GOT3 (cell line): ENCODE data around the gene MFSD11.
"Not testable (repeated sequence)": the region's sequence is repeated elsewhere in the genome, so short reads cannot be mapped to it uniquely, and the experiment has no call there.

ENCODE experiments used
- DNase-seq: peaks from one replicate; lab custom pipeline; 2025; ENCODE audit warnings: mixed read lengths; lab: John Stamatoyannopoulos, UW

The MFSD11 gene

DNA sequence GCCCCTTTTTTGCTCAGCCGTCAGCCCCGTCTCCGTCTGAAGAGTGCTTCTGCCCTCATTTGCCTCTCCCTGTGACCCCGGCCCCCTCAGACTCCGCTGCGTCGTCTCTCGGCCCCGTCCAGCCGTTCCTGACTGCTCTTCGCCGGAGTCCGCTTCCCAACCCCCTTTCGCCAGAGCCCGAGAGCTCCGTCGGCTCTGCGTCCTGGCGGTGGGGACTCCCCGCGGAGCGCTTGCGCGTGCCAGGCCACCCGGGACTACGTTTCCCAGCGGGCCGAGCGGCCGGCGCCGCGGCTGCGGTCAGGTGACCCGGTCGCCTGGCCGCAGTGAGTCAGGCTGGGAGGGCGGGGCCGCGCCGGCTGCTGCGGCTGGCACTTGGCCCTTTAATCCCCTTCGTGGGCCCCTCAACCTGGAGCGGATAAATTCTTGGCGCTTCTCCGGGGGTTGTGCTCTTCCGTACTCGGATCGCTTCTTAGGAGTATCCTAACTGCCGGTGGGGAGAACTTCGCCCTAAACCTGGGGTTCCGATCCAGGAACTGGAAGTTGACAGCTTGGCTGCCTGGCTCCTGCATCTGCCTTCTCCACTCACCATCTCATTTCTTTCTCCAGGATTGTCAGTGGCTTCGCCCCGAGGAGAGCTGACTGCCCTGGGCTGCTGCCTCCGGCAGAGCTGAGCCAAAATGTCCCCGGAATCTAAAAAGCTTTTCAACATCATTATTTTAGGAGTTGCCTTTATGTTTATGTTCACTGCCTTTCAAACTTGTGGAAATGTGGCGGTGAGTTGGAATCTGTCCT, at the start of gene MFSD11:
Gene MFSD11, plus strand, starts transcription at position 444 of the 792 bp plus-strand sequence. Its CDS starts 234 bp downstream, at position 678.
- peak; percentile 94 for DNase-seq

DNA sequence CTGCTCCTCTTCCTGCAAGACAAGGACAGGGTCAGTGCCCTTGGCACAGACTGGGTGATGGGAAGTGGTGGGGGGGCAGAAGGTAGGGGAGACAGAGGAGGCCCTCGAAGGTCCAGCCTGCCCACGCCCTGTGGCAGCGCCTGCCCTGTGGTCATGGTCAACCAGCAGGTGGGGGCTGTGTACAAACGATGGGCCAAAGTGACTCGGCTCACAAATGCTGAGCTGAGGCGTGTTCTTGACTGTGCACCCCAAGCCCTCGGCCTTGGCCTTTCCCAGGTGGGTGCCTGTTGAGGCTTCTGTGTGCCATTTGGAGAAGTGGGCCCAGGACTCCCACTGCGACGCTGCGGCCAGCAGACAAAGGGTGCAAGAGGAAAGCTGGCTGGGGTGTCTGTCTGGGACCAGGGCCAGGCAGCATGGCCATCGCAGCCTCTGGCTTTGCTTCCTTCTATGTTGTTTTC, 49.7 kb upstream of the MFSD11 start:
- no peak for DNase-seq

DNA sequence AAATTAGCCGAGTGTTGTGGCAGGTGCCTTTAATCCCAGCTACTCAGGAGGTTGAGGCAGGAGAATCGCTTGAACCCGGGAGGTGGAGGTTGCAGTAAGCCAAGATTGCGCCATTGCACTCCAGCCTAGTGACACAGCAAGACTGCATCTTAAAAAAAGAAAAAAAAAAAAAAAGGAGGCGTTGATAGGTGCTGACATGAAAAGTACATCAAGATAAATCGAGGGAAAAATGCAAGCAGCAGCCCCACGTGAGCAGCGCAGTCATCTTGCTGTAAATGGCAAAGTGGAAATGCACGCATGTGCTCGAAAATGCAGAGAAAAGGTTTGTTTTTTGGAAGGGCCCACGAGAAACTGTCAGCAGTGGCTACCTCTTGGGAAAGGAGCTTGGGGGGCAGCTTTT, 48.1 kb upstream of the MFSD11 start:
- DNase-seq: no peak

DNA sequence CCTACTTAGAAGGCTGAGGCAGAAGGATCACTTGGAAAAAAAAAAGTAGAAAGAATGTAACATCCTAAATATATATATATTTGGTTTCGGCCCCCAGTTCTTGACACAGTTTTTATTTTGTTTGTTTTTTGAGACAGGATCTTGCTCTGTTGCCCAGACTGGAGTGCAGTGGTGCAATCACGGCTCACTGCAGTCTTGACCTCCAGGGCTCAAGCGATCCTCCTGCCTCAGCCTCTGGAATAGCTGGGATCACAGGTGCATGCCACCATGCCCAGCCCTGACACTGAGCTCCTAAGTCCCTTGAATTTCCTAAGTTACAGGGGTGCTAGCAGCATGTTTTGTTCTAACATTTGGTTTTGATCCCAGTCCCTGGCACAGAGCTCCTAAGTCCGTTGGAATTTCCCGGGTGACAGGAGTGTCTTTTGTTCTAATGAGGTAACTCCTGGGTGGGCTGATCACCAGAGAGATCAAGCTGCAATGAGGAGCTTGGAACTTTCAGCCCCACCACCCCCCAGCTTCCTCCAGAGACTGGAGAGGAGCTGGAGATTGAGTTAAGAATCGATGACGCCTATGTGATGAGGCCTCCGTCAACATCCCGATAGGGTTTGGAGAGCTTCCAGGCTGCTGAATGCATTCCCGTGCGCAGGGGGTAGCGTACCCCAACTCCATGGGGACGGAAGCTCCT, 47.2 kb upstream of the MFSD11 start:
- no peak for DNase-seq

DNA sequence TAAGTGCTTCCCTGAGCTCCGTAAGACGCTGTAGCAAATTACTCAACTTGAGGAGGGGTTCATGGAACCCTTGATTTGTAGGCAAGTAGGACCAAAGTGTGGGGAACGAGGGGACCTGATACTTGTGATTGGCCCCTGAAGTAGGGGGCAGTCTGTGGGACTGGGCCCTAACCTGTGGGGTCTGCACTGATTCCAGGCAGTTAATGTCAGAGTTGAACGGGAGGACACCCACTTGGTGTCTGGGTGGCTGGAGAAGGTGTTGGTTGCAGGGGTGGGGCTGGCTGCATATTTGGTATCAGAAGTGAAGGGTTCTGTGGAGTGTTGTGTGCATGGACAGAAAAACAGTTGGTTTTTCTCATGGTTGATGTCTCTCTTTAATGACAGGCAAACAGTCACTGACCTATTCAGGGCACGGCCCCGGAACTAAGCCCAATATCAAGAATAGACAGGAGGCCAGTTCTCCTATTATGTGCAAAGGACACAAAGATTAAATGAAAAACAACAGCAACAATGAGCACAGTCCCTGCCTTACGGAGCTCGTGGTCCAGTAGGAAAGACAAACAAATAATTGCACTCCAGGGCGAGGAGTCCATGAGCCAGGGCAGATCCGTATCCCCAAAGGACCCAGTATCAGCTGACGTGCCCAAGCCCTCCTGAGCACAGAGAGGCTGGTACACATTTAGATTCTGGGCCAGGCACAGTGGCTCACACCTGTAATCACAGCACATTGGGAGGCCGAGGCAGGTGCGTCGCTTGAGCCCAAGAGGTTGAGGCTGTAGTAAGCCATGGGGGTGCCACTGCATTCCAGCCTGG, 46.3 kb upstream of the MFSD11 start:
- no peak for DNase-seq

DNA sequence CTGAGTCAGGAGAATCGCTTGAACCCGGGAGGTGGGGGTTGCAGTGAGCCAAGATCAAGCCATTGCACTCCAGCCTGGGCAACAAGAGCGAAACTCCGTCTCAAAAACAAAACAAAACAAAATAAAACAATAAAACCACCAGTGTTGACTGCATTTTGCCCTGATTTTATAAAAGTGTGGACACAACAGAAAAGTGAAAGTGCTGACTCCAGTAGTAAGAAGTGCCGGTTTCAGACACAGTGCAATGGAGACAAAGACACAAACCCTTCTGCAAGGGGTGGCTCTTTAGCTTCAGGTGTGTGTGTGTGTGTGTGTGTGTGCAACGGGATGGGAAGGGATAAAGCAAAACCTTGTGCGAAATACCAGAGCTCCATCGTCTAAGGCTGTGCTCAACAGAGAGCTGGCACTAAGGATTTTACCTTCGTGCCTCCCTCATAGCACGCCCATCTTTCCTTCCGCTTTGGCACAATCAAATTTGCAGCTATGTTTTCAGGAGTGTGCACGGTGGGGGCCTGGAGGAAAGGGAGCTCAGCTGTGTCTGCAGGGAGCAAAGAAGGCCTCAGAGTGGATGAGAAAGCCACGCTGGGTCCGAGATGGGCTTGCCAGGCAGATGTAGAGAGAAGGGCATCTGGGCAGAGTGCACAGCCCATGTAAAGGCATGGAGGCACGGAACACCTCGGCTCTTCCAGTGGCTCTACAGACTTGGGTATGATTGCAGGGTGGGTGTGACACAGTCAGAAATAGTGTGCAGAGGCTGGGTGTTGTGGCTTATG, 42.7 kb upstream of the MFSD11 start:
- no peak for DNase-seq

DNA sequence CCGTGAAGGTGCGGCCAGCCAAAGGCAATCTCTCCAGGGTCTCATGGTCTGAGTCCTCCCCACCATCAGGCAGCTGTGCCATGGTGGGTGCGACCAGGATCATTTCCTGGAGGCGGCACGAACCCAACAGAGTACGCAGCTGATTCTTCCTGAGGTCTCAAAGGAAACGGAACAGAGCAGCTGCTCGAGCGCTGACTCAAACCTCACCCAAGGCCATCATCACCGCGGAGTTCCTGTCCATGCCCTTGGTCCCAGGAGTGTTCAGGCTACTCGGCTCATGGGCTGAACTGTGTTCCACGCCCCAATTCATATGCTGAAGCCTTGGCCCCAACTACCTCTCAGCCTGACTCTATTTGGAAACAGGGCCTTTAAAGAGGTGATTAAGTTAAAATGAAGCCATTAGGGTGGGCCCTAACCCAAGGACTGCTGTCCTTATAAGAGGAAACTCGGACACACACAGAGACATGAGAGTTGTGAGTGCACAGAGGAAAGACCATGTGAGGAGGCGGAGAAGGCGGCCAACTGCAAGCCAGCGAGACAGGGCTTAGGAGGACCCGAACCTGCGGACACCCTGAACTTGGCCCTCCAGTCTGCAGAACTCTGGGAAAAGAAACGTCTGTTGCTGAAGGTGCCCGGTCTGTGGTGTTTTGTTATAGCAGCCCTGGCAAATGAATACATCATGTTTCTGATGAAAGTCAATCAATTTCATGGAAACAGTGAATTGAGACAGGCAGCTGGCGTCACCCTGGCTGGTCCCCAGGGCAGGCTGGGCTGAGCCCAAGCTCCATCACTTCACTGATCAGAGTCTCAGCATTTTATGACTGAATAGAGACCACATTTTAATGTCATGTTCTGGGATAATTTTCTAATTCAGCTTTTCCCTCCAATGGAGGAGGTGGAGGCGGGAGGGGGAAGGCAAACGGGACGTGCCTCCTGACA, 40.9 kb upstream of the MFSD11 start:
- no peak for DNase-seq

DNA sequence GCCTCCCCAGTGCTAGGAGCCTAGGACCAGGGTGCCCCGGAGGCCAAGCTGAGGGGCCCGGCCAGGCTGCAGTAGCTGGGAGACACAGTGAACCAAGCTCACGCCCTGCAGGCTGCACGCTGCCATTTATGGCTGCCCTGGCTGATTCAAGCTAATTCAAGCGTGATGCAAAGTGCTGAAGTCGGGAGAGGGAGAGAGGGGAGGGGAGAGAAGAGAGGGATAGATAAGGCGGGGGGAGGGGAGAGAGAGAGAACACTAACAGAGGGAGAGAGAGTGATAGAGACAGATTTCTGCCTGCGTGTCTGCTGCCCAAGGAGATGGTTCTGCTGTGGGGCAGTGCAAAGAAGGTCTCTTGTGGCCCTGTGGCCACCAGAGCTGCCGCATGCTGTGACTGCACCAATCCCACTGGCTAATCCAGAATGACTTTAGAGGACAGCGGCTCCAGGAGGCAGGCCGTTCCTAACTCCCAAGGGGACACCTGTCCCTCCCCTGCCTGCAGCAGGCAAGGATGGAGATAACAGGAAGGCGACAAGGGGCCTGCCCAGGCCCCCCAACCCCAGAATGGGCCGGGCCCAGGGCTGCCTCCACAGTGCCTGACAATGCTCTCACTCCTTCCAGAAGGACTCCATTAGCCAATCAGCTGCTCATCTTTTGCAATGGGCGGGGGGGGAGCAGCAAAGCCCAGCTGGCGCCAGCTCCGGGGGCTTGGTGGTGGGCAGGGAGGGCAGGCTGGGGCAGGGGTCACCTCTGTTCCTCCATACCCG, 40.0 kb upstream of the MFSD11 start:
- DNase-seq: no peak

DNA sequence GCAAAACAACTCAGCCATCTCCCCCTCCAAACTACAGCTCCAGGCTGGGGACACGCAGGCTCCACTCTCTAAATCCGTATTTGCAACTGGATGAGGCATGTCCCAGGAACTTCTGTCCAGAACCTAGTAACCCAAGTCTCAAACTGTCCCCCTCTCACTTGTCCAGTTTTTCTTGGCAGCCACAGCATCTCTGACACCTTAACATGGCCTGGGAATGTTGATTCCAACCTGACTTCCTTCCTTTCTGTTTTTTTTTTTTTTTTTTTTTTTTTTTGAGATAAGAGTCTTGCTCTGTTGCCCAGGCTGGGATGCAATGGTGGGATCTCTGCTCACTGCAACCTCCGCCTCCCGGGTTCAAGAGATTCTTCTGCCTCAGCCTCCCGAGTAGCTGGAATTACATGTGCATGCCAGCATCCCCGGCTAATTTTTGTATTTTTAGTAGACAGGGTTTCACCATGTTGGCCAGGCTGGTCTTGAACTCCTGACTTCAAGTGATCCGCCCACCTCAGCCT, 39.4 kb upstream of the MFSD11 start:
- DNase-seq: not testable (repeated sequence)

DNA sequence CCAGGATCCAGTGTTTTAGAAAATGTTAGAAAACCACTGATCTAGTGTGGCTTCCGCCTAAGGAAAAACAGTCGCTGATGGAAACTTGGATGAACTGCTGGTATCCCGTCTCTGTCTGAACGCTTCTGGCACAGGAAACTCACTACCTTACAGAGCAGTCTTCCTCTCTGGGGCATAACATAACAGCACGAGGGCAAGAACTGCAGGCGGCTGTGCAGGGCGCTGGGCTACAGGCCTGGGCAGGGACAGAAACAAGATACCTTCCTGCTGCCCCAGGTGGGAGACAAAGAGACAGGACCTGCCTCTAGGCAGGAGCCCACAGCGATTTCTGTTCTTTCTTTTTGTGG, 37.7 kb upstream of the MFSD11 start:
- no peak for DNase-seq

DNA sequence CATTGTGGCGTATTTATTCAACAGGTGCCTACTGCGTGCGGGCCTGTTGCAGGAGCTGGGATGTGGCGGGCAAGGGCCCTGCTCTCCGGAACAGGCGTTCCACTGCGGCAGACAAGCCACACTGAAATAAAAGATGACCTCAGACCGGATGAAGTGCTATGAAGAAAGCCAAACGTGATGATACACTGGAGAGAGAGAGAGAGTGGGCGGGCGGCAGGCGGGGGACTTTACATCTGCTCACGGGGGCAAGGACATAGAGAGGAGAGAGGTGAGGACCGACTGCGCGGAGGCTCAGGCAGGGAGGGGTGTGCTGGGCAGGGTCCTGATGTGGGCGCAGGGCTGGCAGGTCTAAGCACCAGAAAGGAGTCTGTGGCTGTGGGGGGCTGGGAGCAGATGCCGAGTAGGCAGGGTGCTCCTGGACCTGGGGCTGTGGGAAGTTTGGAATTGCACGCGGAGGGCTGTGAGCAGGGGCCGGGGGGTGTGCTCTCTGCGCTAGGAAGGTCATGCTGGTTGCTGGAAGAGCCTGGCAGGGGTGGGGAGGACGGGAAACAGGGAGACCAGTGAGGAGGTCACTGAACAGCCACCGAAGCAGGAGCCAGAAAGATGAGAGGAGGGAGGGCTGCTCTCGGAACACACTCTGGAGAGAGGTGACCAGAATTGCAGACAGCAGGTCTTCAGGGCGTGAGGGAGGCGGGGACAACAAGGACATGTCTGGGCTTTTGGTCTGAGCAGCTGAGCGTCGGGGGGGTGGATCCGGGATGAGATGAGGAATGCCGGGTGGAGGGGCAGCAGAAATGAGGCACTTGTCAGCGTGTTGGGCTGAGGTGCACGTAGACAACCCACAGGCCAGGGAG, 37.1 kb upstream of the MFSD11 start:
- peak; percentile 21 for DNase-seq

DNA sequence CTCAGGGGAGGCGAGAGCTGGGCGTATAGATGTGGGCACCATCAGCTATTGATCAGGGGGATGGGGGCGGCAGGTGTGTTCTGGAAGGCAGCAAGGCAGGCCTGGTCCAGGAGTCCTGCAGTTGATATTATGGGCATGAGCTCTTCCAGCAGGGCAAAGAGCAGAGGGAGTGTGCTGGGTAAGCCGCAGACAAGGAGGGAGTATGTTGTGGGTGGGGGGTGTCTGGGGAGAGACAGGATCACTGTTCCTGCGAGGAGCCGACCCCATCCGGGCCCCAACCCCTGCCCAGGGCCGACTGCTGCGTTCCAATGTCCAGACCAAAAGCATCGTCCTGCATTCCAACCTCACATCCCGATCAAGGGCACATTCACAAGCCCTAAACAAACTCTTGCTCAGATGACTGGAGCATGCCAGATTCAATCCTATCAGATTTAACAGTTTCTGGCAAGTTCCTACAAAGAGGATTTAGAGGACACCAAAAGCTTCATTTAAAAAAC, 36.4 kb upstream of the MFSD11 start:
- DNase-seq: no peak

DNA sequence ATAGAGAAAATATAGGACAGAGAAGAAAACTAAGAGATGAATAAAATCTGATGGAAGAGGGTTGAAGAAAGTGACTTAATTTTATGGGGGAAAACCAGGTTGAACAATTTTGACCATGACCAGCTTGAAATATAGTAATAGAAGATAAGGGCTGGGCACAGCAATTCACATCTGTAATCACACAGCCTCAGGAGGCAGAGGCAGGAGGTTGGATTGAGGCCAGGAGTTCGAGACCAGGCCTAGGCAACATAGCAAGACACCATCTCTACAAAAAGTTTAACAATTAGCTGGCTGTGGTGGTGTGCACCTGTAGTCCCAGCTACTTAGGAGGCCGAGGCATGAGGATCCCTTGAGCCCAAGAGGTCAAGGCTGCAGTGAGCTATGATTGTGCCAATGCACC, 35.8 kb upstream of the MFSD11 start:
- DNase-seq: no peak

DNA sequence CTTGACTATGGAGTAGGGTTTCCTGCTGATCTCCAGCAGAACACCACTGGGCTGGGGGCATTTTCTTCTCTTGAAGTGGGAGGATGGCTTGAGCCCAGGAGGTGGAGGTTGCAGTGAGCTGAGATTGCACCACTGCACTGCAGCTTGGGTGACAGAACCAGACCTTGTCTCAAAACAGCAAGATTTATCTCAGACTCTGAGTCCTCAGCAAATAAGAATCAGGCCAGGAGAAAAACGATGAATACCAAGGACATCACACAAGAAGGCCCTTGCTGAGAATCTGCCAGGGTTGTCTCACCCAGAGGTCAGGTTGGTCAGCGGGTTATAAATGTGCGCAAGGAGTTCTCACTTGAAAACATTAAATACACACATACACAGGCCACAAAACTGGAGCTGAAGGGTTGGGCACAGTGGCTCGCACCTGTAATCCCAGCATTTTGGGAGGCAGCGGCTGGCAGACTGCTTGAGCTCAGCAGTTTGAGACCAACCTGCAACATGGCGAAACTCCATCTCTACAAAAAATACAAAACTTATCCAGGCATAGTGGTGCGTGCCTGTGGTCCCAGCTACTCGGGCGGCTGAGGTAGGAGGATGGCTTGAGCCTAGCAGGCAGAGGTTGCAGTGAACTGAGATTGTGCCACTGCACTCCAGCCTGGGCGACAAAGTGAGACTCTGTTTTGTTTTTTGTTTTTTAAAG, 34.8 kb upstream of the MFSD11 start:
- DNase-seq: no peak

DNA sequence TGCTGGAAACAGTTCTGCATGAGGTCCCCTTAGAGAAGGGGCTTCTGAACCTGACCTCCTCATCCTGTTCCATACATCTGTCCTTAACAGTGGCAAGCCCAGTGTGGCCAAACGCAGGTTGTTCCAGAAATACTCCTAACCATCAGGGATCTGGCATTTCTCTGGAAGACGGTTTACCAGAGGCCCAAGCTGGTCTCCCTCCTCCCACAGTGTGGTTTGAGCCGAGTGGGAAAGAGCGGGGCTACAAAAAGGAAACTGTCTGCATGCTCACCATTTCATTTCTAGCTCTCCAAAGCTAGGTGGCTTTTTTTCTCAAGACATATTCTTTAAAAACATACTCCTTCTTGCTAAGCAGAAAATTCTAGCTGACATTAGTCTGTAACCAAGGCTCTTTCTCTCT, 33.1 kb upstream of the MFSD11 start:
- DNase-seq: no peak

DNA sequence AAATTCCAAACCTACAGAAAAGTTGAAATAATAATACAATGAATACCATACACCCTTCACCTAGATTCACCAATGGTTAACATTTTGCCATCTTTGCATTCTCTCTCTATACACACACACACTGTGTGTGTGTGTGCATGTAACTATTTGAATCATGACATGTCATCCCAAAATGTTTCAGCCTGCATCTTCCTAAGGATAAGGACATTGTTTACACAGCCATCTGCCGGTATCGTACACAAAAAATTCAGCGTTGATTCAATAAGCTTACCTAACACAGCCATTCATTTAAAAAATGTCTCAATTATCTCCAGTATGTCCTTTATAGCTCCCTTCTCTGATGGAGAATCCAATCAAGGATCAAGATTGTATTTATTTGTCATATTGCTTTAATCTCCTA, 31.1 kb upstream of the MFSD11 start:
- no peak for DNase-seq

DNA sequence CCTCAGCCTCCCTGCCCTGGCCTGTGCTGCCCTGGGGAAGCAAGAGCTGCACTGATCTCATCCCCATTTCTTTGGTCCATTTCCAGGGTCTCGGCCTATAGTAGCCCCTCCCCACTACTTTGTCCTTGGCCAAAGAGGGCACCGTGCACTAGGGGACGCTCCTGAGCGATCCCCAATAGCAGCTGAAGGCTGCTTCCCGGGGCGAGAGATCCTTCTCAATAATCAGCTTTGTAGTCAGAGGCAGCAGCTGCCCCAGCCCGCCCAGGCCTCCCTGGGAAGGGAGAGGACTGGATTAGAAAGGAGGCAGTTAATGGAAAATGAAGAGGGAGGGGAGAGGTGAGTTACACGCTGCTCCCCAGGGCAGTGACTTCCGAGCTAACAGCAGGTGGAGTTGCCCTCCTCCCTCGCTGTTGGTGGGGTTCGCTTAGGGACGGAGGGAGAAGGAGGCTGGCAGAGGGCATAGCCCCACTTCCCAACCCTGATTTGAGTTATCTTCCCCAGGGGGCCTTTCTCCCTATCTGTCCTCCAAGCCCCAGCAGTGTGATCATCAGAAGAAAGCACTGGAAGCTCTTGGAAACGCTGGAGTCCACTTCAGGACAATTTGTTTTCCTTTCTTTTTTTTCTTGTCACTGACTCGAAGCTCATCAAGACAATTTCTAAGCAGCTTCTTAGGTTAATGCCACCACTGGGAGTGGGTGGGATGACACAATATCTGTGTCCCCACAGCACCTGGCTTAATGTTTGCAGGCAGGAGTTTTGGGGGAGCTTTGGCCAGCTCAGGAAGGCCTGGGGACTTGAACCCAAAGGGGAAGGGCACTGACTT, 29.7 kb upstream of the MFSD11 start:
- no peak for DNase-seq
